Measurements from ENCODE around the gene KRTAP21-1.

Gene KRTAP21-1

DNA sequence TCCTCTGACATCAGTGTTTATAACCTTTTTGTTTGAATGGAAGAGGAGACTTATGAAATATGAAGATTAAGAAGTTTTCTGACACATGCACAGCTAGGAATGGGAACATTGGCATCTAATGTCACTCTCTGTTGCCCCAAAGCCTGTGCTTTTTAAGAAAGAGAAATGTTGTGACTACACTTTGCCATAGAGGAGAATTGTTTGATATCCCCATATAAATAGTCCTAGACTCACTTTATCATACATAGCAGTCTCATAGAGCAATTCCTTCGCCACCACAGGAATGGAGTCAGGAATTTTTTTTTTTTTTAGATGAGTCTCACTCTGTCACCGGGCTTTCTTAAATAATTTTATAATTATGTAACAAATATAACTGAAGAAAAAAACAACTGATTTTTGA lies 38.1 kb downstream of the KRTAP21-1 start:
- DNase-seq (ENCODE audit: low read depth), result no peak
- in situ Hi-C loops (cut with HindIII; ENCODE audit: low sequenced_read_pairs), result no loop called here
- no peak overlapping the region for H3K4me3 ChIP-seq (ENCODE audit: low read depth, low read length)
- TF ChIP-seq, protein P1, sequence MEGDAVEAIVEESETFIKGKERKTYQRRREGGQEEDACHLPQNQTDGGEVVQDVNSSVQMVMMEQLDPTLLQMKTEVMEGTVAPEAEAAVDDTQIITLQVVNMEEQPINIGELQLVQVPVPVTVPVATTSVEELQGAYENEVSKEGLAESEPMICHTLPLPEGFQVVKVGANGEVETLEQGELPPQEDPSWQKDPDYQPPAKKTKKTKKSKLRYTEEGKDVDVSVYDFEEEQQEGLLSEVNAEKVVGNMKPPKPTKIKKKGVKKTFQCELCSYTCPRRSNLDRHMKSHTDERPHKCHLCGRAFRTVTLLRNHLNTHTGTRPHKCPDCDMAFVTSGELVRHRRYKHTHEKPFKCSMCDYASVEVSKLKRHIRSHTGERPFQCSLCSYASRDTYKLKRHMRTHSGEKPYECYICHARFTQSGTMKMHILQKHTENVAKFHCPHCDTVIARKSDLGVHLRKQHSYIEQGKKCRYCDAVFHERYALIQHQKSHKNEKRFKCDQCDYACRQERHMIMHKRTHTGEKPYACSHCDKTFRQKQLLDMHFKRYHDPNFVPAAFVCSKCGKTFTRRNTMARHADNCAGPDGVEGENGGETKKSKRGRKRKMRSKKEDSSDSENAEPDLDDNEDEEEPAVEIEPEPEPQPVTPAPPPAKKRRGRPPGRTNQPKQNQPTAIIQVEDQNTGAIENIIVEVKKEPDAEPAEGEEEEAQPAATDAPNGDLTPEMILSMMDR (IDR thresholded peaks at IDR 0.05; ENCODE audit: low read depth, low read length, missing control alignments), result no peak

DNA sequence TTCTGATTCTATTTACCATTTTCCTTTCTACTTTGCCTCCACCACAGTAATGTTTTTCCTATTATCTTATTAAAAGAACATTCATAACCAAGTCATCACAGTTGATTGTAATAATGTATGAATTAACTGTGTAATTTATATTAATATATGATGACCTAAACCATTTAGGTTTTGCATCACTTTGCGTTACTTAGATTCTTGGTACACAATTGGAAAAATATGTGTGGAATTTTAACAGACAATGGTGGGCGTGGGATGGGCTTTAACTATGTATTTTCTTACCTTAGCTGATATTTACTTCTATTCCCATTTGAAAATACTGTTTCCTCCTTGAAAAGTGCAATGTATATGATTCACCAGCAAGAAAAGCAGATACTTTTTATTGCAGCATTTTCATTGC lies 40.3 kb downstream of the KRTAP21-1 start:
- in situ Hi-C loops (cut with HindIII; ENCODE audit: low sequenced_read_pairs), result no loop called here
- DNase-seq (ENCODE audit: low read depth), result no peak

DNA sequence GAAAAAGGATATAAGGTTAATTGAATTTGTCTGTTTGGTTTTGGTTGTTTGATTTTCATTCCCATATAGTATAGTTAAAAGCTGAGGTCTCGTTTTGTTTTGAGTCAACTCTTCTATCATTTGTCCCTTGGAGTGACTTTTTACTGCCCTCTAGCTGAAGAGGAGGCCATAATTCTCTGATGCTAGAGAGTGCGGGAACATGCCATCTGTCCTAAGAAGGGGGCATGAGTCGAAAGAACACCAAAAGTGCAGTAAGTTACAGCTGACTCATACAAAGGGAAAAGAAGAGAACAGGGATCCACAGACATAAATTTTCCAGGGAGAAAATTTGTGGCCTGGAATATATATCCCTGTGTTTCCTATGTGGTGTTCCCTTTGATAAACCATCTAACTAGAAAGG lies 40.8 kb downstream of the KRTAP21-1 start:
- DNase-seq (ENCODE audit: low read depth), result no peak
- TF ChIP-seq, protein P1 (IDR thresholded peaks at IDR 0.05; ENCODE audit: low read depth, low read length, missing control alignments), result no peak
- in situ Hi-C loops (cut with HindIII; ENCODE audit: low sequenced_read_pairs), result no loop called here
- H3K4me3 ChIP-seq (ENCODE audit: low read depth, low read length), result no peak overlapping the region

More for the DNA sequence above, 40.3 kb downstream of the KRTAP21-1 start:
- TF ChIP-seq, protein P1 (IDR thresholded peaks at IDR 0.05; ENCODE audit: low read depth, low read length, missing control alignments), result no peak
- no peak overlapping the region for H3K4me3 ChIP-seq (ENCODE audit: low read depth, low read length)

DNA sequence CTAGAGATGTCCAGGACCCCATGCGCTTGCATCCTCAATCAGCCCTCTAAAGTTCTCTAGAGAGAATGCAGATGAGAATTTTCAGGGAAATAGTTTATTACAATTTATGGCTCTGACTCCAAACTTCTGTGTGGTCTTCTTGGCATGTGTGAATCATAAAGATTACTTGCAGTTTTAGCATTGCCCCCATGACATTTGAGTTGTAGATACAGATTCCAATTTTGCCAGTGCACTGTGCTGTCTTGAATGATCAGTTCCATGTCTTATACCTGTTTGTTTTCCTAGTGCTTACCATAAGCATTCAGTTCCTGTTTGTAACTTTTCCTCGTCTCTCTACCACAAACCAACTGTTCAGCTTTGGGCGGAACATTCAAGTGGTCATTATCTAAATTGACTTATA lies 41.5 kb downstream of the KRTAP21-1 start:
- DNase-seq (ENCODE audit: low read depth), result no peak
- TF ChIP-seq, protein P1 (IDR thresholded peaks at IDR 0.05; ENCODE audit: low read depth, low read length, missing control alignments), result no peak
- in situ Hi-C loops (cut with HindIII; ENCODE audit: low sequenced_read_pairs), result no loop called here
- H3K4me3 ChIP-seq (ENCODE audit: low read depth, low read length), result no peak overlapping the region

DNA sequence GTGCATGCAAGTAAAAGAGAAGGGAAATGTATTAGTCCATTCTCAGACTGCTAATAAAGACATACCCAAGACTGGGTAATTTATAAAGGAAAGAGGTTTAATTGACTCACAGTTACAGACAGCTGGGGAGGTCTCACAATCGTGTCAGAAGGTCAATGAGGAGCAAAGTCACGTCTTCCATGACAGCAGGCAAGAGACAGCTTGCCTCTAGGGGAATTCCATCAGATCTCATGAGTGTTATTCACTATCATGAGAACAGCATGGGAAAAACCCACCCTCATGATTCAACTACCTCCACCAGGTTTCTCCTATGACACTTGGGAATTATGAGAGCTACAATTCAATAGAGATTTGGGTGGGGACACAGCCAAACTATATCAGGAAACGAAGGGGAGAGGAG lies 44.7 kb downstream of the KRTAP21-1 start:
- no peak for DNase-seq (ENCODE audit: low read depth)
- TF ChIP-seq, protein P1 (IDR thresholded peaks at IDR 0.05; ENCODE audit: low read depth, low read length, missing control alignments), result no peak
- in situ Hi-C loops (cut with HindIII; ENCODE audit: low sequenced_read_pairs), result no loop called here
- H3K4me3 ChIP-seq (ENCODE audit: low read depth, low read length), result no peak overlapping the region

DNA sequence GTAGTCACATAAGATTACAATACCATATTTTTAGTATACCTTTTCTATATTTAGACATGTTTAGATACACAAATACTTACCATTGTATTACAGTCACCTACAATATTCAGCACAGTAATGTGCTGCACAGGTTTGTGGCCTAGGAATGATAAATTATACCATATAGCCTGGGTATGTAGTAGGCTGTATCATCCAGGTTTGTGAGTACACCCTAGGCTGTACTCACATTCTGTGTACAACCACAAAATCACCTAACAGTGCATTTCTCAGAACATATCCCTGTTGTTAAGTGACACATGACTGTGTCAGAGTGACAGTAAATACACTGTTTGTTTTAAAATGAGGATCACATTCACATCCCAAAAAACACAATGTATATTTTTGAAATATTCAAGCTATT lies 47.8 kb downstream of the KRTAP21-1 start:
- in situ Hi-C loops (cut with HindIII; ENCODE audit: low sequenced_read_pairs), result no loop called here
- no peak overlapping the region for H3K4me3 ChIP-seq (ENCODE audit: low read depth, low read length)
- TF ChIP-seq, protein P1 (IDR thresholded peaks at IDR 0.05; ENCODE audit: low read depth, low read length, missing control alignments), result no peak
- DNase-seq (ENCODE audit: low read depth), result no peak

Data from astrocyte of the cerebellum (primary cell).